Caki2 (cell line): ENCODE data around the gene SMIM29. TPM values are rescaled to one million over a fixed set of nuclear protein-coding genes. Genes with fewer than 3 reads are reported as not detected.

ENCODE experiments used
- DNase-seq: peaks from one replicate; pipeline ENCODE4 v3.0.0-alpha.2; 2015; ENCODE audit warnings: low read depth
- in situ Hi-C: cut with HindIII; loops from 2 replicates; pipeline ENCODE4 v1.10.0; 2016; ENCODE audit warnings: low sequenced_read_pairs, low pct_unique_long_range_greater_than_20kb, mixed read lengths
- total RNA-seq: library from RNA; depleted of rRNA; stranded (reverse); fragments of >200 nt; shearing (Covaris generic); gene quantifications from 2 replicates; pipeline ENCODE4 v1.2.3, GENCODE V29; 2014; ENCODE audit warnings: low replicate concordance; rRNA removed

Gene SMIM29
- total RNA-seq, 1 experiment from 2014 or later: 57.0 TPM

- DNase-seq: no peak
- in situ Hi-C loops: no loop called here
Measured at GRCh38 chr6:34205916-34206315, 42.9 kb downstream of the SMIM29 start.

- in situ Hi-C loops: no loop called here
- no peak for DNase-seq
Measured at GRCh38 chr6:34205466-34205865, 43.3 kb downstream of the SMIM29 start.

GRCh38 chr6:34204693-34205092 lies 44.1 kb downstream of the SMIM29 start:
- in situ Hi-C loops: no loop called here
- no peak for DNase-seq

GRCh38 chr6:34202329-34203201 lies 46.2 kb downstream of the SMIM29 start:
- no peak for DNase-seq
- in situ Hi-C loops: no loop called here

GRCh38 chr6:34201455-34202107 lies 47.2 kb downstream of the SMIM29 start:
- no peak for DNase-seq
- in situ Hi-C loops: no loop called here

GRCh38 chr6:34200340-34200971 lies 48.4 kb downstream of the SMIM29 start:
- DNase-seq: no peak
- in situ Hi-C loops: no loop called here

- in situ Hi-C loops: no loop called here
- DNase-seq: no peak
Measured at GRCh38 chr6:34196833-34197195, 52.0 kb downstream of the SMIM29 start.

Other genes starting within 250 kb of the SMIM29 start
- gene GRM4, start 102.9 kb downstream of the SMIM29 start, total RNA-seq: 1.2 TPM in 1 of 2 replicates, not detected in the other
- 217 and 265 TPM in 2 replicates for gene HMGA1, start 12.1 kb downstream of the SMIM29 start, total RNA-seq
- 6.7 and 7.2 TPM in 2 replicates for gene NUDT3, start 143.7 kb upstream of the SMIM29 start, total RNA-seq
- 2,697 and 2,797 TPM in 2 replicates for gene RPS10, start 177.1 kb upstream of the SMIM29 start, total RNA-seq
- gene PACSIN1, start 217.1 kb upstream of the SMIM29 start, total RNA-seq: not detected in 2 replicates